H1 (cell line): ENCODE measurements around the gene SHISAL1. TPM values are rescaled to one million over a fixed set of nuclear protein-coding genes. Genes with fewer than 3 reads are reported as not detected.

ENCODE experiments used
- CTCF ChIA-PET: fragments of 300-600 bp; sonication (Branson Sonifier 250); formaldehyde crosslinking; loops from one replicate; lab custom pipeline; 2021; ENCODE audit not compliant: partially characterized antibody; lab: Charles Lee
- POLR2A ChIA-PET: fragments of 300-600 bp; sonication (Branson Sonifier 250); formaldehyde crosslinking; loops from one replicate; lab custom pipeline; 2021; ENCODE audit warnings: inconsistent platforms; ENCODE audit not compliant: partially characterized antibody; lab: Charles Lee
- DNase-seq, 2 experiments: peaks; one replicate each; pipeline versions ENCODE4 v3.0.0 to v3.0.0-alpha.2; 2010 to 2022; ENCODE audit warnings: low spot score in 2 of 2, low read depth in 1 of 2, mixed read lengths in 1 of 2
- FAIRE-seq: peaks from 2 replicates; lab custom pipeline; 2011; peaks lifted over from hg19 to GRCh38; lab: Jason Lieb, UNC
- H2AFZ ChIP-seq: 2 replicates; pipeline ENCODE4 v1.8.1; 2012; ENCODE audit warnings: low read length, inconsistent platforms
- H2AK5ac ChIP-seq: 2 replicates; pipeline ENCODE4 v1.6.1; 2013; ENCODE audit warnings: low read depth, low read length
- H2BK120ac ChIP-seq: replicated peaks from 2 replicates; pipeline ENCODE3; 2013; ENCODE audit warnings: low read depth, low read length, inconsistent platforms
- H2BK12ac ChIP-seq: 2 replicates; pipeline ENCODE4 v1.6.1; 2013; ENCODE audit warnings: low read depth, low read length
- H2BK15ac ChIP-seq: 2 replicates; pipeline ENCODE4 v1.6.1; 2013; ENCODE audit warnings: low read length
- H2BK20ac ChIP-seq: 2 replicates; pipeline ENCODE4 v1.6.1; 2013; ENCODE audit warnings: low read length
- H2BK5ac ChIP-seq: 2 replicates; pipeline ENCODE4 v1.6.1; 2013; ENCODE audit warnings: low read depth, low read length
- H3K14ac ChIP-seq: 2 replicates; pipeline ENCODE4 v1.6.1; 2013; ENCODE audit warnings: inconsistent platforms; ENCODE audit not compliant: insufficient read length
- H3K18ac ChIP-seq: 2 replicates; pipeline ENCODE4 v1.6.1; 2013; ENCODE audit warnings: low read length; ENCODE audit errors: extremely low read depth
- H3K23ac ChIP-seq: 2 replicates; pipeline ENCODE4 v1.6.1; 2013; ENCODE audit warnings: inconsistent platforms; ENCODE audit not compliant: insufficient read length
- H3K23me2 ChIP-seq: 2 replicates; pipeline ENCODE4 v1.6.1; 2013; ENCODE audit warnings: low read depth, low read length
- H3K27ac ChIP-seq: 2 replicates; pipeline ENCODE4 v1.6.1; 2011; ENCODE audit warnings: low read depth, low read length, inconsistent platforms
- H3K27me3 ChIP-seq, 4 experiments: replicated peaks in 1 of 4; 1 replicate in 1 of 4; 2 replicates in 3 of 4; pipeline versions ENCODE4 v1.6.1 to v1.8.1; 2011 to 2013; ENCODE audit warnings: low read length in 3 of 4, mild to moderate bottlenecking in 3 of 4, inconsistent platforms in 2 of 4, mixed read lengths in 2 of 4, moderate library complexity in 1 of 4; ENCODE audit not compliant: control insufficient read depth in 3 of 4, insufficient read depth in 3 of 4; ENCODE audit errors: extremely low read depth in 1 of 4
- H3K36me3 ChIP-seq, 4 experiments: 2 replicates each; pipeline versions ENCODE4 v1.6.1 to v1.8.1; 2011 to 2013; ENCODE audit warnings: mild to moderate bottlenecking in 4 of 4, low read length in 3 of 4, moderate library complexity in 2 of 4, control low read depth in 1 of 4, inconsistent platforms in 1 of 4; ENCODE audit not compliant: insufficient read depth in 4 of 4, control insufficient read depth in 2 of 4
- H3K4ac ChIP-seq: replicated peaks from 2 replicates; pipeline ENCODE3; 2013; ENCODE audit warnings: low read length, low read depth, mixed read lengths, inconsistent platforms; ENCODE audit not compliant: insufficient read length
- H3K4me1 ChIP-seq, 4 experiments: replicated peaks in 1 of 4; 1 replicate in 1 of 4; 2 replicates in 3 of 4; pipeline versions ENCODE4 v1.6.1 to v1.8.1; 2011 to 2013; ENCODE audit warnings: low read length in 3 of 4, inconsistent platforms in 2 of 4, mixed read lengths in 1 of 4; ENCODE audit not compliant: insufficient read depth in 4 of 4, control insufficient read depth in 3 of 4
- H3K4me2 ChIP-seq, 2 experiments: 2 replicates each; pipeline versions ENCODE4 v1.6.1 to v1.8.1; 2011 to 2013; ENCODE audit warnings: low read depth in 2 of 2, low read length in 2 of 2, control low read depth in 1 of 2, inconsistent platforms in 1 of 2, mild to moderate bottlenecking in 1 of 2; ENCODE audit not compliant: insufficient read depth in 1 of 2
- H3K4me3 ChIP-seq, 4 experiments: fragments of 200-600, 300-600 bp in 1 of 4; sonication (generic), shearing (Covaris generic), sonication (Bioruptor Twin) in 1 of 4; 2 replicates each; pipeline versions ENCODE4 v1.5.1 to v1.8.1; 2011 to 2016; ENCODE audit warnings: low read length in 4 of 4, low read depth in 3 of 4, control low read depth in 2 of 4, inconsistent platforms in 2 of 4, mild to moderate bottlenecking in 2 of 4, mixed read lengths in 1 of 4, moderate library complexity in 1 of 4; ENCODE audit not compliant: insufficient read depth in 2 of 4; ENCODE audit errors: extremely low read depth in 1 of 4
- H3K56ac ChIP-seq: replicated peaks from 2 replicates; pipeline ENCODE3; 2013; ENCODE audit warnings: low read depth, mild to moderate bottlenecking, mixed read lengths, low read length, inconsistent platforms; ENCODE audit not compliant: insufficient read length
- H3K79me1 ChIP-seq: 2 replicates; pipeline ENCODE4 v1.6.1; 2013; ENCODE audit warnings: low read depth, low read length, control low read depth
- H3K79me2 ChIP-seq, 2 experiments: 2 replicates each; pipeline versions ENCODE4 v1.6.1 to v1.8.1; 2012 to 2013; ENCODE audit warnings: low read length in 2 of 2, mild to moderate bottlenecking in 2 of 2, inconsistent platforms in 1 of 2; ENCODE audit not compliant: insufficient read depth in 2 of 2, control insufficient read depth in 1 of 2
- H3K9ac ChIP-seq, 4 experiments: replicated peaks in 1 of 4; 1 replicate in 1 of 4; 2 replicates in 3 of 4; pipeline versions ENCODE4 v1.6.1 to v1.8.1; 2011 to 2013; ENCODE audit warnings: low read depth in 3 of 4, low read length in 3 of 4, control low read depth in 2 of 4, mild to moderate bottlenecking in 2 of 4, moderate library complexity in 2 of 4, inconsistent platforms in 1 of 4; ENCODE audit errors: extremely low read depth in 1 of 4
- H3K9me3 ChIP-seq, 2 experiments: 2 replicates each; pipeline versions ENCODE4 v1.6.1 to v1.8.1; 2012 to 2013; ENCODE audit warnings: mild to moderate bottlenecking in 2 of 2, moderate library complexity in 2 of 2, control low read depth in 1 of 2, inconsistent platforms in 1 of 2, low read depth in 1 of 2, low read length in 1 of 2, mixed read lengths in 1 of 2; ENCODE audit not compliant: insufficient read depth in 2 of 2
- H4K20me1 ChIP-seq, 2 experiments: replicated peaks in 1 of 2; 2 replicates each; pipeline versions ENCODE3 to v1.8.1; 2011 to 2013; ENCODE audit warnings: inconsistent platforms in 2 of 2, low read length in 2 of 2, mild to moderate bottlenecking in 1 of 2; ENCODE audit not compliant: insufficient read depth in 2 of 2, control insufficient read depth in 1 of 2
- H4K5ac ChIP-seq: 2 replicates; pipeline ENCODE4 v1.6.1; 2013; ENCODE audit warnings: low read length, low read depth, mixed read lengths, inconsistent platforms; ENCODE audit not compliant: insufficient read length
- H4K8ac ChIP-seq: 2 replicates; pipeline ENCODE4 v1.8.0; 2013; ENCODE audit warnings: mild to moderate bottlenecking, moderate library complexity, low read length, inconsistent platforms; ENCODE audit not compliant: insufficient read depth; ENCODE audit errors: extremely low read depth
- H4K91ac ChIP-seq: replicated peaks from 2 replicates; pipeline ENCODE3; 2013; ENCODE audit warnings: low read length, mixed read lengths, inconsistent platforms; ENCODE audit not compliant: insufficient read length
- ASH2L ChIP-seq: fragments of 200-600, 300-600 bp; sonication (generic); IDR thresholded peaks from one replicate; pipeline ENCODE4 v1.7.1; 2017; ENCODE audit warnings: low read length
- BACH1 ChIP-seq: IDR thresholded peaks from 2 replicates; pipeline ENCODE4 v1.6.1; 2012; ENCODE audit warnings: low read length, improper control_type of control experiment
- CEBPB ChIP-seq: IDR thresholded peaks from 2 replicates; pipeline ENCODE4 v1.6.1; 2012; ENCODE audit warnings: low read depth, low read length
- EZH2 ChIP-seq: fragments of 200-600 bp; sonication (generic); IDR thresholded peaks from 2 replicates; pipeline ENCODE4 v1.7.1; 2012; ENCODE audit warnings: low read depth, mild to moderate bottlenecking, moderate library complexity, low read length, inconsistent platforms; ENCODE audit not compliant: severe bottlenecking
- PHF8 ChIP-seq: fragments of 200-600 bp; sonication (generic); conservative IDR thresholded peaks from 2 replicates; pipeline ENCODE4 v1.7.1; 2012; ENCODE audit warnings: low read depth, mild to moderate bottlenecking, inconsistent platforms, low read length, moderate library complexity
- RBBP5 ChIP-seq: IDR thresholded peaks from 2 replicates; pipeline ENCODE4 v1.7.1; 2012; ENCODE audit warnings: low read depth, mild to moderate bottlenecking, inconsistent platforms, low read length, moderate library complexity, borderline replicate concordance
- SP2 ChIP-seq: IDR thresholded peaks from 2 replicates; pipeline ENCODE4 v1.6.1; 2012; ENCODE audit warnings: mild to moderate bottlenecking, low read length, inconsistent platforms
- TAF7 ChIP-seq: optimal IDR thresholded peaks from 2 replicates; pipeline ENCODE3; 2011; ENCODE audit warnings: low read depth, mild to moderate bottlenecking, inconsistent platforms, low read length, moderate library complexity, borderline replicate concordance
- TCF12 ChIP-seq: IDR thresholded peaks from 2 replicates; pipeline ENCODE4 v1.6.1; 2011; ENCODE audit warnings: low read depth, mild to moderate bottlenecking, low read length
- TEAD4 ChIP-seq: IDR thresholded peaks from 2 replicates; pipeline ENCODE4 v1.6.1; 2012; ENCODE audit warnings: low read depth, low read length, inconsistent platforms, mixed read lengths
- ZNF274 ChIP-seq: IDR thresholded peaks from 2 replicates; pipeline ENCODE4 v1.7.0; 2012; ENCODE audit warnings: low read length, borderline replicate concordance; ENCODE audit errors: extremely low read depth
- WGBS, 2 experiments: shearing (Covaris generic) in 1 of 2; methylation state at CpG; one replicate each; pipeline versions ENCODE4 v1.1.6 to v1.1.7; 2013 to 2015; ENCODE audit warnings: low lambda C conversion rate in 2 of 2, mixed read lengths in 2 of 2, inconsistent platforms in 1 of 2, low coverage in 1 of 2, missing lambda C conversion rate in 1 of 2; ENCODE audit not compliant: insufficient replicate concordance in 2 of 2, insufficient coverage in 1 of 2, insufficient read length in 1 of 2; ENCODE audit errors: extremely low coverage in 1 of 2, missing lambda C conversion rate in 1 of 2; 5-methylcytosine and 5-hydroxymethylcytosine counted together
- polyA plus RNA-seq, 7 experiments: library from polyadenylated mRNA; depleted of rRNA in 3 of 7; stranded (reverse) in 5 of 7; unstranded in 2 of 7; fragments of >200 nt in 5 of 7; fragments of 200-250 nt in 2 of 7; gene quantifications; 1 replicate in 5 of 7; 2 replicates in 1 of 7; 4 replicates in 1 of 7; pipeline versions ENCODE4 v1.2.1 to v1.2.3, GENCODE V29; 2011 to 2013; ENCODE audit warnings: missing spikeins in 2 of 7, mixed read lengths in 2 of 7
- total RNA-seq: library from RNA; stranded (reverse); fragmentation: NEBNext Ultra II Directional; extraction: Animal tissue kit (Norgen Biotek cat#: 25700); gene quantifications from 2 replicates; pipeline ENCODE4 v1.2.1, GENCODE V29; 2021
- TF ChIP-seq, protein P1 (sequence below): IDR thresholded peaks from 2 replicates; pipeline ENCODE4 v1.6.1; 2011; ENCODE audit warnings: low read length, improper control_type of control experiment

Gene SHISAL1
- total and polyA plus RNA-seq, 2 of the 8 experiments (the other 6 are each of a cell fraction or from before 2014, with no cell fraction given) = 3.7 to 5.8 TPM

DNA sequence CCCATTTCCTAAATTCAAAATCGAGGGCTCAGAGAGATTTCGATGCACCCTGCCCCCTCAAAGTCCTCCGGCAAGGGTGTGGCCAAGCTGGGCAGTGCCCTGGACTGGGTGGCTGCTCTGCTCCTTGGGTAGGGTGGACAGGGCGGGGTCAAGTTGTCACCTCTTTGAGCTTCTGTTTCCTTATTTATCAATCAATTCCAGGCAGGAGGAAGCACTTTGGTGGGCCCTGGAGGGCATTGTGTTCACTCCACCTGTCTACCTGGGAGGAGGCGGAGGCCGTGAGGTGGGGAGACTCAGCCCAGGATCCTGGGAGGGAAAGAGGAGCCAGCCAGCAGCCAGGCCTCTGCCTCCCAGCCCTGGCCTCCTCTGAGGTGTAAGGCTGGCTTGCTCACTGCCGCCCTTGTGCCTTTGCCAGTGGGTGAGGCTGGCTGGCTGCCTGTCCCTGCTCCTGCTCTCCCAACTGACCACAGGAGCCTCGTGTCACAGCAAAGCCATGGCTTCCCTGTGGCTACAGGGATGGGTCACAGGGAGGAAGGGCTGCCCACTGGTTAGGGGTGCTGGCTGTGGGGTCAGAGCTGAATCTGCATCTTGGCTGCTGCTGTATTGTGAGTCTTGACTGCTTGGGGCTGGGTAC lies 25.5 kb upstream of the SHISAL1 start:
- H4K8ac ChIP-seq = no peak overlapping the region; the same call in 1 of the 2 replicates
- H4K20me1 ChIP-seq = peaks cover 0 to 15% of the 10 kb centered on the region in 2 experiments
- FAIRE-seq (no peak), DNase-seq (no peak)
- H3K27ac ChIP-seq = no peak overlapping the region
- no peak overlapping the region for H3K56ac ChIP-seq
- H3K79me1 ChIP-seq = no peaks in the 10 kb centered on the region; the same call in 1 of the 2 replicates
- H3K4ac ChIP-seq = peak overlapping the region; percentile 63
- H2BK15ac ChIP-seq = peak overlapping the region; percentile 98
- H2BK5ac ChIP-seq = no peak overlapping the region; the same call in 1 of the 2 replicates
- peaks cover 0 to 6% (median 1%) of the 10 kb centered on the region in 4 experiments; a peak in 5 of 7 replicates for H3K27me3 ChIP-seq
- no peak overlapping the region for H4K5ac ChIP-seq
- H2AFZ ChIP-seq = no peak overlapping the region
- H3K9me3 ChIP-seq = no peaks in the 10 kb centered on the region
- no peak overlapping the region for H2BK120ac ChIP-seq
- no peak overlapping the region for H3K4me3 ChIP-seq
- peaks cover 4 to 30% (median 18%) of the 10 kb centered on the region in 4 experiments; a peak in 6 of 7 replicates for H3K4me1 ChIP-seq
- no peak overlapping the region for H3K9ac ChIP-seq
- POLR2A ChIA-PET = interaction anchor here (1.2 kb wide), 1 partner anchor 9 kb away, joined by 3 read pairs; no protein-coding TSS in a partner anchor
- no peak overlapping the region for H2AK5ac ChIP-seq
- H3K79me2 ChIP-seq = no peaks in the 10 kb centered on the region
- H3K4me2 ChIP-seq = no peak overlapping the region
- H3K23ac ChIP-seq = no peak overlapping the region
- WGBS, 2 experiments = 76% methylated on average over 6 of the region's 8 CpGs; no CpG with 5 or more reads in 1 of the 2 experiments
- H3K18ac ChIP-seq = peak overlapping the region; percentile 32; the same call in 1 of the 2 replicates
- peak overlapping the region; percentile 71 for H4K91ac ChIP-seq
- CTCF ChIA-PET = interaction anchor here (0.6 to 3.4 kb wide), 10 partner anchors 9 to 1744 kb away, joined by 3 to 13 read pairs (median 4); no protein-coding TSS in a partner anchor
- H2BK12ac ChIP-seq = peak overlapping the region; percentile 92; the same call in 1 of the 2 replicates
- peak overlapping the region; percentile 61; the same call in 1 of the 2 replicates for H2BK20ac ChIP-seq
- peaks cover 23% of the 10 kb centered on the region for H3K23me2 ChIP-seq
- no peaks in the 10 kb centered on the region for H3K36me3 ChIP-seq
- H3K14ac ChIP-seq = no peak overlapping the region
- TF ChIP-seq TAF7 (no peak), ASH2L (no peak), ZNF274 (no peak), TCF12 (no peak), EZH2 (no peak), TEAD4 (no peak), PHF8 (no peak), RBBP5 (no peak), SP2 (no peak), BACH1 (no peak), CEBPB (no peak)
- TF ChIP-seq, protein P1, sequence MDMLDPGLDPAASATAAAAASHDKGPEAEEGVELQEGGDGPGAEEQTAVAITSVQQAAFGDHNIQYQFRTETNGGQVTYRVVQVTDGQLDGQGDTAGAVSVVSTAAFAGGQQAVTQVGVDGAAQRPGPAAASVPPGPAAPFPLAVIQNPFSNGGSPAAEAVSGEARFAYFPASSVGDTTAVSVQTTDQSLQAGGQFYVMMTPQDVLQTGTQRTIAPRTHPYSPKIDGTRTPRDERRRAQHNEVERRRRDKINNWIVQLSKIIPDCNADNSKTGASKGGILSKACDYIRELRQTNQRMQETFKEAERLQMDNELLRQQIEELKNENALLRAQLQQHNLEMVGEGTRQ = no peak
